Retinal pigment epithelial cell (primary cell): ENCODE data around the gene ZC3HAV1L.

ENCODE experiments used
- DNase-seq: peaks from one replicate; pipeline ENCODE4 v3.0.0-alpha.2; 2010; ENCODE audit warnings: low read depth
- H3K4me3 ChIP-seq: 2 replicates; pipeline ENCODE4 v1.5.1; 2011; ENCODE audit warnings: mild to moderate bottlenecking, low read length, control low read depth, moderate library complexity
- TF ChIP-seq, protein P1 (sequence below): conservative IDR thresholded peaks from 2 replicates; pipeline ENCODE4 v1.5.1; 2011; ENCODE audit warnings: low read depth, low read length, control low read depth, inconsistent platforms

The ZC3HAV1L gene

DNA sequence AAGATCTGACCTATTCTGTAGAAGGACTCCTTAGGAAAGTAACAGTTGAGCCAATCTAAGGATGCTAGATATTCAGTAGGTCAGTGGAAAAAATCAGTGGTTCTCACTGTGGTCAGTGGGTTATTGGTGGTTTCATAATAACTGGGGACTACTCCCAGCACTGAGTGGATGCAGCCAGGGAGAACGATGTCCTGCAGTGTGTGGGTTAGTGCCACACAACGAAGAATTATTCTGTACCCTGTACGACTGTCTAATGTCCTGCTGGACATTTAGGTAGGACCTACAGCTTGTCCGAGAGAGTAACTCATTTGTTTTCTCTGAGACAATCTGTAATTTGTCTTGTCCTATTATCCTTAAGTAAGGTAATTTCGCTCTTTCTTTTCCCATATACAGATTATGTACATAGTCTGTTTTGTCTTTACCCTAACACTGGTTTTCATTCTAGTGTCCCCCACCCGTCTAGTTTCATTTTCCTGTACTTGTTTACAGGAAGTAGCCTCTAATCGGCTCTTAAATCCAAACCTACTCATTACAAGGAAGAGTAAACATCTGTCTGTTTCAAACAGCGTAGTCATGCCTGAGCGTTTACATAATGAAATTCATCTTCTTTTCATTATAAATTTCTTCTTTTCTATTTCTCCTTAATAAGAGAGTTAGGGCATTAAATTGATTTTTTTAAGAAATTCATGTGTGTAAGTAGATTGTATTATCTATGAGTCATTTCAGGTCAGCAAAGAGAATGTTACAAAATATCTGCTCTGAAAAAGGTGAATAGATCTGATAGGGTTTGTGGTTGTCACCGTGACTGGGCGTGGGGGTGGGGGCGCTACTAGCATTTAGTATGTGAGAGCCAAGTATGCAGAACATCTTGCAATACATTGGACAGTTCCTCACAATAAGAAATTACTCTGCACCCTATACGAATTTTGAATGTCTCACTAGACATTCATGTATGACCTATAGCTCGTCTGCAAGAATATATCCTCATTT is 8.3 kb upstream of the ZC3HAV1L start:
- no peak overlapping the region for H3K4me3 ChIP-seq
- TF ChIP-seq, protein P1, sequence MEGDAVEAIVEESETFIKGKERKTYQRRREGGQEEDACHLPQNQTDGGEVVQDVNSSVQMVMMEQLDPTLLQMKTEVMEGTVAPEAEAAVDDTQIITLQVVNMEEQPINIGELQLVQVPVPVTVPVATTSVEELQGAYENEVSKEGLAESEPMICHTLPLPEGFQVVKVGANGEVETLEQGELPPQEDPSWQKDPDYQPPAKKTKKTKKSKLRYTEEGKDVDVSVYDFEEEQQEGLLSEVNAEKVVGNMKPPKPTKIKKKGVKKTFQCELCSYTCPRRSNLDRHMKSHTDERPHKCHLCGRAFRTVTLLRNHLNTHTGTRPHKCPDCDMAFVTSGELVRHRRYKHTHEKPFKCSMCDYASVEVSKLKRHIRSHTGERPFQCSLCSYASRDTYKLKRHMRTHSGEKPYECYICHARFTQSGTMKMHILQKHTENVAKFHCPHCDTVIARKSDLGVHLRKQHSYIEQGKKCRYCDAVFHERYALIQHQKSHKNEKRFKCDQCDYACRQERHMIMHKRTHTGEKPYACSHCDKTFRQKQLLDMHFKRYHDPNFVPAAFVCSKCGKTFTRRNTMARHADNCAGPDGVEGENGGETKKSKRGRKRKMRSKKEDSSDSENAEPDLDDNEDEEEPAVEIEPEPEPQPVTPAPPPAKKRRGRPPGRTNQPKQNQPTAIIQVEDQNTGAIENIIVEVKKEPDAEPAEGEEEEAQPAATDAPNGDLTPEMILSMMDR, result no peak
- no peak for DNase-seq

DNA sequence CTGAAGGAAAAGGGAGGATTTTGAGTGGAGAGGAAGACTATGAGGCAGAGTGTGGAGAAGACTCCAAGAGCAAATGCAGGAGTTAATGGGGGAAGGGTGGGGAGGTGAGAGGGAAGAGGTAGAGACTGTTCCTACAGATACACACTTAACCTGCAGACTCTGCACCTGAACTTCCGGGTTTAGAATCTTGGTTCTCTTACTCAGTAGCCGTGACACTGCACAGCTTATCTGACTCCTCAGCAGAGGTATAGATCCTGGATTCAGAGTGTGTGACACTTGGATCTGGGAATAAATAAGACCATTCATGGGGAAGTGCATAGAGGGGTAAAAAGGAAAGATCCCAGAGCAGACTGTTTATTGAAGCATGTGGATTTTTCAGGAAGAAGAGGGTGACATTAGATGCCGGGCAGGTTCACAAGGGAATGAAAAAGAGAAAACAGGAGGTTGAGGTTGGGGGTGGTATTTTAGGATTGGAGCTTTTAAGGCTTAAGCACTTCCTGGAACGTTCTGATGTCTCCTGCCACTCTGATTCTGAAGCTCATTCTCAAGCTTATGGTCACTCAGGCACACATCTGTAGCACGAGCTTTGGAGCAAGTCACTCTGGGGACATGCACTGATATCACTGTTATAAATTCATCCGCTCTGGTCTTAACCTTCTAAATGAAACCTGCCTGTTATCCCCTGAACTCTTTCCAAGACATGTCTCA is 5.7 kb upstream of the ZC3HAV1L start:
- TF ChIP-seq, protein P1, result no peak
- H3K4me3 ChIP-seq, result no peak overlapping the region
- no peak for DNase-seq

DNA sequence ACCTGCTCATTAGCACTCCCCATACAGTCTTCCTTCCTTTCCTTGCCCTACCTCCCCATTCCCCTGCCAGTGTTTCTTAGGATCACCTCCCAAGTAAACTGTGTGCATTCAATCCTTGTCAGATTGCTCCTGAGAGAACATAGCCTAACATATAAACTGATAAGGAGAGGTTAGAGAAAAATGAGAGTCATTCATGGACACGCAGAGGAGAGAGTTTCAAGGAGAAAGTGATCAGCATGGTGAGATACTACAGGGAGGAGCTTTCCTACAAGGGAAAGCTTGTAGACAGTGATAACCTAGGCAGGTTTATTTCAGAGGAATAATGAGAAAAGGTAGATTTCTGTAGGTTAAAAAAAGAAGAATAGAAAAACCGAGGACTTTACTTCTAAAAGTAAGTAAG is 2.8 kb upstream of the ZC3HAV1L start:
- DNase-seq, result no peak
- H3K4me3 ChIP-seq, result no peak overlapping the region
- TF ChIP-seq, protein P1, result no peak

DNA sequence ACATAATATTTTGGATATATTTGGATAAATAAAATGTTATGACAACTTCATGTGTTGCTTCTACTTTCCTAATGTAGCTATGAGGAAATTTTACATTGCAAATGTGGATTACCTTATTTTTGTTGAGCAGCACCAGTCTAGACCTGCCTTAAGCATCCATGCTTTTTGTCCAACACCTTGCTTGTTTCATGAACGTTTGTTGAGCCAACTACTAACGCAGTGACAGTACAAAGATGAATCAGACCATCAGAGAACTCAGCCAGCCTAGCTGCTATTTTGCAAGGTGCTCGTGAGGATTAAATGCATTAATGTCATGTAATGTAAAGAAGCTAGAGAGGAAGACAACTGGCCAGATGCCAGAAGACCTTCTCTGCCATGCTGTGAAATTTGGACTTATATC is 1.1 kb upstream of the ZC3HAV1L start:
- no peak for DNase-seq
- no peak overlapping the region for H3K4me3 ChIP-seq
- TF ChIP-seq, protein P1, result no peak

DNA sequence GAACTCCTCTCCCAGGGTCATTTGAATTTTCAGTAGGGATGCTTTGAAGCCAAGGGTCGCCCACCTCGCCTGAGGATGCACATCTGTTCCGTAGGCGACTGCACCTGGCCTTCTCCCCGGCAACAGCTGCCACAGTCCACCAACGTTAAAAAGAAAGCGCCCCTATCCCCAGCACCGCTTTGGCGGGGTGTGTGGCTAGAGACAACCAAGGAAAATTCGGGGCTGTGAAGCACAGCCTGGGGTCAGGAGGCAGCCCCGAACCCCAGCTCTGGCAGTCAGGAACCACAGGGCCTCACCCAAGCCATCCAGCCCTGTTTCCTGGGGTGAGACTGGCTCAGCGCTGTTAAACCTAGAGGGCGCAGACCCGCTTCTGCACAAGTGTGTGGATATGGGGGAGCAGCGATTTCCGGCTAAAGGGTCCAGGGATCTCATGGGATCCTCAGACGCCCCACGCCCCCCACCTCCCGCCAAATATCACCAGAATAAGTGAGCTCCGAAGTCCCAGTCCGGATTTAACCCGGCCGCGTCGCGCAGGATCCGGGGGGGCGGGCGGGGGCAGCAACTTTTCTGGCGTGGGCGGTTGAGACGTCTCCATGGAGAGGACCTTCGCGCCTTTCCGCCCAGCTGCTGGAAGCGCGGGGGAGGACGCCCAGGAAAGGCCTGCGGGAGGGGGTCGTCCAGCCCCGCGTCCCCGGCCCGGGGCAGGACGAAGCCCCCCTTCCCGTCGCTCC is 822 bp downstream of the ZC3HAV1L start:
- DNase-seq, result no peak
- TF ChIP-seq, protein P1, result peak; percentile 21
- peak overlapping the region; percentile 58 for H3K4me3 ChIP-seq

DNA sequence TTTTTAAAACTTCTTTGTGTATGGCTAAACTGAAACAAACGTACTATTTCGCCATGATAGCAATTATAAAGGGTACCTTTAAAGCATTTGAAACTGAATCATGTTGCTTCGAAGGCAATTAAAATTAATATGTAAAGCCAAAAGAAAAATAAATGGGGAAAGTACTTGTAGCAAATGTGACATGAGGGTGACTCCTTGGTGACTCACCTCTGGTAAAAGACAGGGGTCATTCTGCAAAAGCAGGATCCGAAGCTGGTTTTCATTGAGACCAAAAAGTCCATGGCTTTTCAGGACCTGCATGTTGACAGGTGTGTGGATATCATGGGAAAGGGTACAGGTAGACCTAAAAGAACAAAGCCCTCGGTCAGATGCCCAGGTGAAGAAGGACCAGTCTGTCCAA is 1.5 kb downstream of the ZC3HAV1L start:
- TF ChIP-seq, protein P1, result no peak
- peak overlapping the region; percentile 58 for H3K4me3 ChIP-seq
- DNase-seq, result no peak
